ENCODE measurements around the gene PTPN9.

PTPN9 gene

GRCh38 chr15:75517233-75517632 lies 61.9 kb downstream of the PTPN9 start:
- no peak for TF ChIP-seq EZH2phosphoT487 (IDR thresholded peaks at IDR 0.05; ENCODE audit: low read length)
- no peak for TF ChIP-seq EZH2 (optimal IDR thresholded peaks at IDR 0.05; ENCODE audit: low read depth, low read length)
- TF ChIP-seq, protein P1, sequence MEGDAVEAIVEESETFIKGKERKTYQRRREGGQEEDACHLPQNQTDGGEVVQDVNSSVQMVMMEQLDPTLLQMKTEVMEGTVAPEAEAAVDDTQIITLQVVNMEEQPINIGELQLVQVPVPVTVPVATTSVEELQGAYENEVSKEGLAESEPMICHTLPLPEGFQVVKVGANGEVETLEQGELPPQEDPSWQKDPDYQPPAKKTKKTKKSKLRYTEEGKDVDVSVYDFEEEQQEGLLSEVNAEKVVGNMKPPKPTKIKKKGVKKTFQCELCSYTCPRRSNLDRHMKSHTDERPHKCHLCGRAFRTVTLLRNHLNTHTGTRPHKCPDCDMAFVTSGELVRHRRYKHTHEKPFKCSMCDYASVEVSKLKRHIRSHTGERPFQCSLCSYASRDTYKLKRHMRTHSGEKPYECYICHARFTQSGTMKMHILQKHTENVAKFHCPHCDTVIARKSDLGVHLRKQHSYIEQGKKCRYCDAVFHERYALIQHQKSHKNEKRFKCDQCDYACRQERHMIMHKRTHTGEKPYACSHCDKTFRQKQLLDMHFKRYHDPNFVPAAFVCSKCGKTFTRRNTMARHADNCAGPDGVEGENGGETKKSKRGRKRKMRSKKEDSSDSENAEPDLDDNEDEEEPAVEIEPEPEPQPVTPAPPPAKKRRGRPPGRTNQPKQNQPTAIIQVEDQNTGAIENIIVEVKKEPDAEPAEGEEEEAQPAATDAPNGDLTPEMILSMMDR (IDR thresholded peaks at IDR 0.05; ENCODE audit: low read length) = no peak

GRCh38 chr15:75508840-75509532 lies 70.1 kb downstream of the PTPN9 start:
- no peaks in the 10 kb centered on the region for H4K20me1 ChIP-seq (ENCODE audit: insufficient read depth, low read length)
- no peaks in the 10 kb centered on the region for H3K9me3 ChIP-seq (replicated peaks; ENCODE audit: insufficient read depth, low read length)
- H3K27ac ChIP-seq (ENCODE audit: low read length) = no peak overlapping the region
- H3K79me2 ChIP-seq (ENCODE audit: low read length) = no peaks in the 10 kb centered on the region
- no peaks in the 10 kb centered on the region for H3K4me1 ChIP-seq (ENCODE audit: low read length)
- no peaks in the 10 kb centered on the region for H3K27me3 ChIP-seq (replicated peaks; ENCODE audit: insufficient read depth, low read length)
- peak; percentile 28 for DNase-seq
- H3K9ac ChIP-seq (ENCODE audit: low read length) = no peak overlapping the region
- no peaks in the 10 kb centered on the region for H3K9me2 ChIP-seq (replicated peaks; ENCODE audit: insufficient read depth, low read length)
- H3K4me3 ChIP-seq (ENCODE audit: low read length) = no peak overlapping the region
- H3F3A ChIP-seq (ENCODE audit: insufficient read depth, low read length) = no peaks in the 10 kb centered on the region
- TF ChIP-seq EZH2 (optimal IDR thresholded peaks at IDR 0.05; ENCODE audit: low read depth, low read length) = no peak
- TF ChIP-seq, protein P1 (IDR thresholded peaks at IDR 0.05; ENCODE audit: low read length) = peak; percentile 48
- TF ChIP-seq EZH2phosphoT487 (IDR thresholded peaks at IDR 0.05; ENCODE audit: low read length) = no peak
- no peaks in the 10 kb centered on the region for H3K36me3 ChIP-seq (replicated peaks; ENCODE audit: insufficient read depth, low read length)
- H3K4me2 ChIP-seq (ENCODE audit: low read depth, low read length) = no peak overlapping the region
- no peak overlapping the region for H2AFZ ChIP-seq (ENCODE audit: low read length)

More at GRCh38 chr15:75517233-75517632, 61.9 kb downstream of the PTPN9 start:
- Histone ChIP-seq H4K20me1 (ENCODE audit: insufficient read depth, low read length) (no peaks in the 10 kb centered on the region), H3K27me3 (replicated peaks; ENCODE audit: insufficient read depth, low read length) (no peaks in the 10 kb centered on the region), H3K27ac (ENCODE audit: low read length) (no peak overlapping the region), H3K4me3 (ENCODE audit: low read length) (no peak overlapping the region), H3K36me3 (replicated peaks; ENCODE audit: insufficient read depth, low read length) (no peaks in the 10 kb centered on the region), H3F3A (ENCODE audit: insufficient read depth, low read length) (no peaks in the 10 kb centered on the region), H3K9me2 (replicated peaks; ENCODE audit: insufficient read depth, low read length) (no peaks in the 10 kb centered on the region), H3K4me1 (ENCODE audit: low read length) (no peaks in the 10 kb centered on the region), H3K9ac (ENCODE audit: low read length) (no peak overlapping the region), H3K9me3 (replicated peaks; ENCODE audit: insufficient read depth, low read length) (no peaks in the 10 kb centered on the region), H3K4me2 (ENCODE audit: low read depth, low read length) (no peak overlapping the region), H3K79me2 (ENCODE audit: low read length) (no peaks in the 10 kb centered on the region), H2AFZ (ENCODE audit: low read length) (no peak overlapping the region)
- DNase-seq = no peak

- Histone ChIP-seq H3K4me3 (ENCODE audit: low read length) (no peak overlapping the region), H3K4me1 (ENCODE audit: low read length) (no peaks in the 10 kb centered on the region), H2AFZ (ENCODE audit: low read length) (no peak overlapping the region), H3K79me2 (ENCODE audit: low read length) (no peaks in the 10 kb centered on the region), H3K4me2 (ENCODE audit: low read depth, low read length) (no peak overlapping the region), H3K9me3 (replicated peaks; ENCODE audit: insufficient read depth, low read length) (no peaks in the 10 kb centered on the region), H3K27me3 (replicated peaks; ENCODE audit: insufficient read depth, low read length) (no peaks in the 10 kb centered on the region), H4K20me1 (ENCODE audit: insufficient read depth, low read length) (no peaks in the 10 kb centered on the region), H3K9me2 (replicated peaks; ENCODE audit: insufficient read depth, low read length) (no peaks in the 10 kb centered on the region), H3K36me3 (replicated peaks; ENCODE audit: insufficient read depth, low read length) (no peaks in the 10 kb centered on the region), H3K27ac (ENCODE audit: low read length) (no peak overlapping the region), H3K9ac (ENCODE audit: low read length) (no peak overlapping the region), H3F3A (ENCODE audit: insufficient read depth, low read length) (no peaks in the 10 kb centered on the region)
- no peak for DNase-seq
- TF ChIP-seq EZH2phosphoT487 (IDR thresholded peaks at IDR 0.05; ENCODE audit: low read length) = no peak
- TF ChIP-seq EZH2 (optimal IDR thresholded peaks at IDR 0.05; ENCODE audit: low read depth, low read length) = no peak
- TF ChIP-seq, protein P1 (IDR thresholded peaks at IDR 0.05; ENCODE audit: low read length) = no peak
Observed at GRCh38 chr15:75502360-75502759, 76.8 kb downstream of the PTPN9 start.

All from MM.1S (cell line).